Urothelium cell line (cell line): ENCODE data around the gene CFLAR.

Experiments used
- DNase-seq: peaks from one replicate; pipeline ENCODE4 v3.0.0; 2011; ENCODE audit warnings: low spot score, mixed read lengths
- FAIRE-seq: peaks from 2 replicates; lab custom pipeline; 2011; peaks lifted over from hg19 to GRCh38; lab: Jason Lieb, UNC

Gene CFLAR

GRCh38 chr2:201205515-201205849 is 89.5 kb downstream of the CFLAR start:
- no peak for FAIRE-seq
- no peak for DNase-seq

DNA sequence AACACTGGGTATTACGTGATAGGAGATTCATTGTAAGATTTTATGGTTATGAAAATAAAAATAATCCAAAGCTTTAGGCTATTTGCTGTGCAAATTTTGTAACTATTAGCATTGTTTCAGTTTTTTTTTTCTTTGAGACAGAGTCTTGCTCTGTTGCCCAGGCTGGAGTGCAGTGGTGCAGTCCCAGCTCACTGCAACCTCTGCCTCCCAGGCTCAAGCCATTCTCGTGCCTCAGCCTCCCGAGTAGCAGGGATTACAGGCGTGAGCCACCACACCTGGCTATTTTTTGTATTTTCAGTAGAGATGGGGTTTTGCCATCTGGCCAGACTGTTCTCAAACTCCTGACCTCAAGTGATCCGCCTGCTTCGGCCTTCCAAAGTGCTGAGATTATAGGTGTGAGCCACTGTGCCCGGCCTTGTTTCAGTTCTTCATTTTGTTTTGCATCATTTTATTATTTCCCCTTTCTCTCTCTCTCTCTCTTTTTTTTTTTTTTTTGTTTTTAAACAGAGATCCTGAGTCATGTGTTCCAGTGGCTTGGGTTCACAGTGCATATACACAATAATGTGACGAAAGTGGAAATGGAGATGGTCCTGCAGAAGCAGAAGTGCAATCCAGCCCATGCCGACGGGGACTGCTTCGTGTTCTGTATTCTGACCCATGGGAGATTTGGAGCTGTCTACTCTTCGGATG is 92.7 kb downstream of the CFLAR start:
- FAIRE-seq (no peak), DNase-seq (no peak)

GRCh38 chr2:201215963-201216362 is 100.0 kb downstream of the CFLAR start:
- FAIRE-seq (no peak), DNase-seq (no peak)

- DNase-seq (no peak), FAIRE-seq (no peak)
Observed at GRCh38 chr2:201216918-201217317, 101.0 kb downstream of the CFLAR start.

GRCh38 chr2:201218780-201219179 is 102.8 kb downstream of the CFLAR start:
- DNase-seq, result no peak
- no peak for FAIRE-seq

DNA sequence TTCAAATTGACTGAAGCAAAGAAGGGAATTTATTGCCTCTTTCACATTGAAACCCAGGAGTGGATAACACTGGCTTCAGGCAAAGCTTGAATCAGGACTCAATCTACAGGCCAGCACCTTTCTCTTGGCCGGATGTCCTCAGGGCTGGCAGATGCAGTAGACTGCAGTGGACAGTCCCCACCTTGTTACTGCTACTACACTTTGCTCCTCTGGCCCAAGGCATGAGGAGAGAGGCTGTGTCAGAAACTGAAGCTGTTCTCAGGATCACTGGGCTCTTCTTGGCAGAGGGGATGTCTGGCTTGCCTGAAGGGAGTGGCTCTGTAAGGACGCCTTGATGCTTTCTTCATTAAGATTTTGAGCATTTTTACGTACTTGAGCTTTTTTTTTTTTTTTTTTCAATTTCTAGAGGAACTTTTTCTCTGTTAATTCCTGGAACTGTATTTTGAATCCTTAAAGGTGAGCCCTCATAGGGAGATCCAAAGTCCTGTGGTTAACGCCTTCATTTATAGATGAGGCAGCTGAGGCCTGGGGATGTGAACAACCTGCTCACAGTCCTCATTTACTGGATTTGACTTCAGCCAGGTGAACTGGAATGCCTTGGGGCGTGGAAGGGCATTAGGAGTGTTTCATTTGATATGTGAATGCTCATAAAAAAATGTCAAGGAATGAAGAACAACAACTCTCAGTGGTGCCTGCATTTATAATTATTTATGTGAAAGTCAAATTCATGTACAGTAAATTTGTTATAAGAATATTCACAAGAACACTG is 103.5 kb downstream of the CFLAR start:
- DNase-seq (no peak), FAIRE-seq (no peak)

GRCh38 chr2:201220102-201220570 is 104.2 kb downstream of the CFLAR start:
- DNase-seq (peak; percentile 42), FAIRE-seq (no peak)

DNA sequence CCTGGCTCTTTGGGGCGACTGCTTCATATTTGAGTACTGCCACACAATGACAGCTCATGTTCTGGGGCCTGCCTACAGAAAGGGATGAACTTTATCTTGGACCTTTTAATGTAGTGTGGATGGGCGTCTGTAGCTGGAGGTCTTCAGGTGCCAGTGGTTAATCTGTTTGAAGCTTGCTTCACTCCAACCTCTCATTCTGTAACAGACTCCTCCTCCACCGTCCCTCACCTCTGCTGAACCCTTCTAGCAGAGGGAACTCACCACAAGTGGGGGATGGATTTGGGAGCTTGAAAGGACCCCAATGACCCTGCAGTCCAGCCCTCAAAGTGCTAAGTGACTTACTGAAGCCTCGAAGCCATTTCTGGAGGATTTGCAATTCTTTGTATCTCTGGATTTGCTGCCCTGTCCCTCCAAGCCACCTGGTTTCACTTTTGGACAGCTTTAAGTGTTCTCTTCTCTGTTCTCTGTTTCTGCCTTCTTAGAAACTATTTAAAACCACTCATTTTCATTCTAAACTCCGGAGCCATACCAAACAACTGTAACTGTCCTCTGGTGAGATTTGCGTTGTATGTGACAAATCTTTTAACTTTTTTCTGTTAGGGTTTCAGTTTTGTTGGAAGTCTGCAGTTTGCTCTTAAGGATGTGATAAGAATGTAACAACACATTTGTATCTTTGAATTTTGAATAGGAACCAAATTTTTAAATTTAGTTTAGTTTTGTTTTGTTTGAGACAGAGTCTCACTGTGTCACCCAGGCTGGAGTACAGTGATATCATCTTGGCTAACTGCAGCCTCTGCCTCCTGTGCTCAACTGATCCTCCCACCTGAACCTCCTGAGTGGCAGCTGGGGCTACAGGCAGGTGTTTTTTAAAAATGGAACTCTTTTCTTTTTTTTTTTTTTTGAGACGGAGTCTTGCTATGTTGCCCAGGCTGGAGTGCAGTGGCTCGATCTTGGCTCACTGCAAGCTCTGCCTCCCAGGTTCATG is 107.4 kb downstream of the CFLAR start:
- FAIRE-seq (no peak), DNase-seq (no peak)
